OCI-LY1 (cell line): ENCODE measurements around the gene NR1D2.
"Not testable (repeated sequence)": the region's sequence is repeated elsewhere in the genome, so short reads cannot be mapped to it uniquely, and the experiment has no call there.

ENCODE experiments used
- H2AFZ ChIP-seq: fragments of 200-600 bp; sonication (generic), shearing (Covaris generic); 2 replicates; pipeline ENCODE4 v1.6.0; 2014; ENCODE audit warnings: antibody characterized with exemption, mild to moderate bottlenecking, low read length
- H3F3A ChIP-seq: fragments of 200-600 bp; sonication (generic), shearing (Covaris generic); 2 replicates; pipeline ENCODE4 v1.6.0; 2014; ENCODE audit warnings: mild to moderate bottlenecking, antibody characterized with exemption, low read length, moderate library complexity; ENCODE audit not compliant: insufficient read depth
- H3K27ac ChIP-seq: fragments of 200-600 bp; sonication (generic); 2 replicates; pipeline ENCODE4 v1.5.1; 2014; ENCODE audit warnings: low read length, mixed run types, mild to moderate bottlenecking, low read depth; ENCODE audit not compliant: poor library complexity, severe bottlenecking
- H3K27me3 ChIP-seq: fragments of 200-600 bp; sonication (generic); 2 replicates; pipeline ENCODE4 v1.6.0; 2014; ENCODE audit warnings: antibody characterized with exemption, mild to moderate bottlenecking, low read length, moderate library complexity; ENCODE audit not compliant: insufficient read depth
- H3K36me3 ChIP-seq: fragments of 200-600 bp; sonication (generic); 2 replicates; pipeline ENCODE4 v1.6.1; 2014; ENCODE audit warnings: mild to moderate bottlenecking, antibody characterized with exemption, low read length, moderate library complexity, mixed read lengths; ENCODE audit not compliant: insufficient read depth
- H3K4me1 ChIP-seq: fragments of 200-600 bp; sonication (generic); 2 replicates; pipeline ENCODE4 v1.5.1; 2014; ENCODE audit warnings: mild to moderate bottlenecking, low read length, moderate library complexity; ENCODE audit not compliant: insufficient read depth, severe bottlenecking
- H3K4me2 ChIP-seq: fragments of 200-600 bp; sonication (generic), shearing (Covaris generic); 2 replicates; pipeline ENCODE4 v1.6.1; 2014; ENCODE audit warnings: low read length
- H3K4me3 ChIP-seq: fragments of 200-600 bp; sonication (generic); 2 replicates; pipeline ENCODE4 v1.5.1; 2014; ENCODE audit warnings: low read length, low read depth, mild to moderate bottlenecking, mixed read lengths; ENCODE audit not compliant: poor library complexity, severe bottlenecking
- H3K79me2 ChIP-seq: fragments of 200-600 bp; shearing (Covaris generic); 2 replicates; pipeline ENCODE4 v1.6.1; 2016; ENCODE audit warnings: mixed run types, low read length, mixed read lengths; ENCODE audit not compliant: insufficient read depth
- H3K9ac ChIP-seq: fragments of 200-600 bp; sonication (generic), shearing (Covaris generic); 2 replicates; pipeline ENCODE4 v1.6.1; 2014; ENCODE audit warnings: mild to moderate bottlenecking, low read length, mixed read lengths
- H3K9me2 ChIP-seq: fragments of 200-600 bp; sonication (generic), shearing (Covaris generic); 2 replicates; pipeline ENCODE4 v1.6.1; 2014; ENCODE audit warnings: low read depth, mild to moderate bottlenecking, low read length, mixed read lengths
- H3K9me3 ChIP-seq: fragments of 200-600 bp; shearing (Covaris generic); 2 replicates; pipeline ENCODE4 v1.6.1; 2014; ENCODE audit warnings: low read length, mixed read lengths
- H4K20me1 ChIP-seq: fragments of 200-600 bp; sonication (generic), shearing (Covaris generic); 2 replicates; pipeline ENCODE4 v1.6.0; 2016; ENCODE audit warnings: mild to moderate bottlenecking, low read length; ENCODE audit not compliant: insufficient read depth
- EZH2 ChIP-seq: fragments of 200-600 bp; sonication (generic), shearing (Covaris generic); IDR thresholded peaks from 2 replicates; pipeline ENCODE4 v1.8.0; 2017; ENCODE audit warnings: borderline replicate concordance, mixed run types, mild to moderate bottlenecking, antibody characterized with exemption, low read length, moderate library complexity, mixed read lengths
- TF ChIP-seq, protein P1 (sequence below): fragments of 200-600 bp; sonication (generic), shearing (Covaris generic); IDR thresholded peaks from 2 replicates; pipeline ENCODE4 v1.5.1; 2017; ENCODE audit warnings: mild to moderate bottlenecking, antibody characterized with exemption, low read length, moderate library complexity, mixed read lengths

Gene NR1D2

DNA sequence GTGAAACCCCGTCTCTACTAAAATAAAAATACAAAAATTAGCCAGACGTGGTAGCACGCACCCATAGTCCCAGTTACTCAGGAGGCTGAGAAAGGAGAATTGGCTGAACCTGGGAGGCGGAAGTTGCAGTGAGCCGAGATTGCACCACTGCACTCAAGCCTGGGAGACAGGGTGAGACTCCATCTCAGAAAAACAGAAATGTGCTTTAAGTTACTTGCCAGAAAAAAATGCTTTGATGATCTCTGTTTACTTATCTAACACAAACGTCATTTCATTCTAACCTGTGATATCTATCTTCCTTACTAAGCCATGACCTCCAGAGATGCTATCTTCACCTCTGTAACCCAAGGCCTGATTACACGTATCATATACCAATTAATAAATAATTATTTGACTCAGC, 35.7 kb upstream of the NR1D2 start:
- Histone ChIP-seq H4K20me1 (no peaks in the 10 kb centered on the region), H3K4me2 (no peak overlapping the region), H3K9me3 (no peaks in the 10 kb centered on the region), H3K79me2 (no peaks in the 10 kb centered on the region), H3K9ac (no peak overlapping the region), H3K4me3 (no peak overlapping the region), H3K27me3 (no peaks in the 10 kb centered on the region), H3K4me1 (no peaks in the 10 kb centered on the region), H3F3A (no peaks in the 10 kb centered on the region), H3K27ac (no peak overlapping the region), H2AFZ (no peak overlapping the region), H3K36me3 (peaks cover 6% of the 10 kb centered on the region; the same call in 1 of the 2 replicates), H3K9me2 (no peaks in the 10 kb centered on the region)
- TF ChIP-seq, protein P1, sequence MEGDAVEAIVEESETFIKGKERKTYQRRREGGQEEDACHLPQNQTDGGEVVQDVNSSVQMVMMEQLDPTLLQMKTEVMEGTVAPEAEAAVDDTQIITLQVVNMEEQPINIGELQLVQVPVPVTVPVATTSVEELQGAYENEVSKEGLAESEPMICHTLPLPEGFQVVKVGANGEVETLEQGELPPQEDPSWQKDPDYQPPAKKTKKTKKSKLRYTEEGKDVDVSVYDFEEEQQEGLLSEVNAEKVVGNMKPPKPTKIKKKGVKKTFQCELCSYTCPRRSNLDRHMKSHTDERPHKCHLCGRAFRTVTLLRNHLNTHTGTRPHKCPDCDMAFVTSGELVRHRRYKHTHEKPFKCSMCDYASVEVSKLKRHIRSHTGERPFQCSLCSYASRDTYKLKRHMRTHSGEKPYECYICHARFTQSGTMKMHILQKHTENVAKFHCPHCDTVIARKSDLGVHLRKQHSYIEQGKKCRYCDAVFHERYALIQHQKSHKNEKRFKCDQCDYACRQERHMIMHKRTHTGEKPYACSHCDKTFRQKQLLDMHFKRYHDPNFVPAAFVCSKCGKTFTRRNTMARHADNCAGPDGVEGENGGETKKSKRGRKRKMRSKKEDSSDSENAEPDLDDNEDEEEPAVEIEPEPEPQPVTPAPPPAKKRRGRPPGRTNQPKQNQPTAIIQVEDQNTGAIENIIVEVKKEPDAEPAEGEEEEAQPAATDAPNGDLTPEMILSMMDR = no peak
- no peak for TF ChIP-seq EZH2

DNA sequence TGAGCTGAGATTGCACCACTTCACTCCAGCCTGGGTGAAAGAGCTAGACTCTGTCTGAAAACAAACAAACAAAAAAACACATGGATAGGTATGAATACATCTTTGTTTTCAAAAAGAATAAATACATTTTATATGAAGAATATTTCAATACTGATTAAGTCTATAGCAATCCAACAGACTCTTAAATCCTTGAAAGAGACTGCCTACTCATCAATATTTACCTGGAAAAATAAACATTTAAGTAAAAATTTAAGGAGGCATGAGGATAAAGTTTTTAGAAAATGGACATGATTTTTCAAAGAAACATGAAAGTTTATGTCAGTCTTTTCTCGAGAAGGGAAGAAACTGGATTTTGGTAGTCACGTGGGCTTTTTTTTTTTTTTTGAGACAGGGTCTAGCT, 33.7 kb upstream of the NR1D2 start:
- Histone ChIP-seq H3K4me1 (peaks cover 11% of the 10 kb centered on the region), H3K9me3 (no peaks in the 10 kb centered on the region), H3K27me3 (no peaks in the 10 kb centered on the region), H3F3A (no peaks in the 10 kb centered on the region), H2AFZ (no peak overlapping the region), H3K9ac (no peak overlapping the region), H3K4me3 (no peak overlapping the region), H3K79me2 (no peaks in the 10 kb centered on the region), H3K4me2 (no peak overlapping the region), H3K27ac (no peak overlapping the region), H4K20me1 (no peaks in the 10 kb centered on the region), H3K9me2 (no peaks in the 10 kb centered on the region), H3K36me3 (peaks cover 6% of the 10 kb centered on the region; the same call in 1 of the 2 replicates)
- TF ChIP-seq EZH2 = no peak
- TF ChIP-seq, protein P1 = no peak

DNA sequence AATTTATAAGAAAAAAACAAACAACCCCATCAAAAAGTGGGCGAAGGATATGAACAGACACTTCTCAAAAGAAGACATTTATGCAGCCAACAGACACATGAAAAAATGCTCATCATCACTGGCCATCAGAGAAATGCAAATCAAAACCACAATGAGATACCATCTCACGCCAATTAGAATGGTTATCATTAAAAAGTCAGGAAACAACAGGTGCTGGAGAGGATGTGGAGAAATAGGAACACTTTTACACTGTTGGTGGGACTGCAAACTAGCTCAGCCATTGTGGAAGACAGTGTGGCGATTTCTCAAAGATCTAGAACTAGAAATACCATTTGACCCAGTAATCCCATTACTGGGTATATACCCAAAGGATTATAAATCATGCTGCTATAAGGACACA, 32.8 kb upstream of the NR1D2 start:
- H3K9ac ChIP-seq, H3K9me3 ChIP-seq, H3K27ac ChIP-seq, H2AFZ ChIP-seq, H3K27me3 ChIP-seq, H3K79me2 ChIP-seq, H3F3A ChIP-seq, H3K4me2 ChIP-seq, H3K36me3 ChIP-seq, H4K20me1 ChIP-seq, H3K9me2 ChIP-seq, H3K4me3 ChIP-seq: not testable (repeated sequence)
- peaks cover 13% of the 10 kb centered on the region for H3K4me1 ChIP-seq

DNA sequence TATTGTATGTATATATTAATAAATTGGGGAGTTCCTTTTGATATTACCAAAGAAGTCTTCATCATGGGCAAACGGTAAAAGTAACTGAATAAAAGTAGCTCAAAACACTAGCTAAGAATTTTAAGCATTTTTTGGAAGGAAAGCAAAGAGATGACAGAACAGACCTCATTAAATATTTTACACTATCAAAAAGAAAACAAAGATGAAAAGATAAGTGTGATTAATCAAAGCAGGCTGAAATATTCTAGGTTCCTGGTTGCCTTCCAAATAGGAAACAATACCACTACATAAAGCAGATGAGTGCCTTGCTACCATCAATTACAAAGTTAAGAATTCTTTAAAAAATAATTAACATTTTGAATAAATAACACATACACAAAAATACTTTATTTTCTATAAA, 31.9 kb upstream of the NR1D2 start:
- Histone ChIP-seq H3K36me3 (peaks cover 16% of the 10 kb centered on the region), H4K20me1 (no peaks in the 10 kb centered on the region), H3K9me3 (no peaks in the 10 kb centered on the region), H3F3A (0 out of 2 replicates have a peak, but pooled peaks cover 3% of the 10 kb centered on the region), H3K27ac (no peak overlapping the region), H3K9me2 (no peaks in the 10 kb centered on the region), H3K27me3 (no peaks in the 10 kb centered on the region), H3K4me2 (no peak overlapping the region), H2AFZ (no peak overlapping the region), H3K9ac (no peak overlapping the region), H3K79me2 (peaks cover 7% of the 10 kb centered on the region), H3K4me1 (peaks cover 16% of the 10 kb centered on the region), H3K4me3 (no peak overlapping the region)
- TF ChIP-seq, protein P1 = no peak
- no peak for TF ChIP-seq EZH2
